ENCODE results near the gene TP53AIP1. TPM values are rescaled to one million over a fixed set of nuclear protein-coding genes. Genes with fewer than 3 reads are reported as not detected.
A peak's percentile ranks its signal among the peaks of the same experiment; 100 is the strongest.

The TP53AIP1 gene
- total and polyA plus RNA-seq, 10 of the 15 experiments (the other 5 are each of a cell fraction or from before 2014, with no cell fraction given): 0.01 TPM; not detected in 9

- TF ChIP-seq MLLT1 (IDR thresholded peaks at IDR 0.05): no peak
- no peak; the same call in 1 of the 2 replicates for TF ChIP-seq ZBTB40 (IDR thresholded peaks at IDR 0.05; ENCODE audit: borderline replicate concordance)
- TF ChIP-seq IRF3 (IDR thresholded peaks at IDR 0.05): no peak
- TF ChIP-seq MEF2A (IDR thresholded peaks at IDR 0.05; ENCODE audit: insufficient read depth, low read depth, low read length): no peak
- TF ChIP-seq HDAC6 (IDR thresholded peaks at IDR 0.05; ENCODE audit: unreplicated experiment): no peak
- TF ChIP-seq SUZ12 (IDR thresholded peaks at IDR 0.05; ENCODE audit: unreplicated experiment): no peak
- TF ChIP-seq SUPT20H (IDR thresholded peaks at IDR 0.05; ENCODE audit: borderline replicate concordance, control insufficient read depth, low read depth, low read length): no peak
- TF ChIP-seq BMI1 (IDR thresholded peaks at IDR 0.05; ENCODE audit: borderline replicate concordance): no peak
- TF ChIP-seq TCF3 (IDR thresholded peaks at IDR 0.05; ENCODE audit: borderline replicate concordance, insufficient read depth, low read depth, low read length): no peak
- no peak for TF ChIP-seq NBN (IDR thresholded peaks at IDR 0.05)
- no peak for TF ChIP-seq GABPA (IDR thresholded peaks at IDR 0.05; ENCODE audit: low read depth)
- no peak for TF ChIP-seq ATF2 (IDR thresholded peaks at IDR 0.05; ENCODE audit: low read length)
- no peak for TF ChIP-seq STAT1 (conservative IDR thresholded peaks at IDR 0.05)
- TF ChIP-seq PAX8 (IDR thresholded peaks at IDR 0.05): no peak
- no peak for TF ChIP-seq KLF5 (IDR thresholded peaks at IDR 0.05; ENCODE audit: partially characterized antibody)
- no peak for TF ChIP-seq MYC (IDR thresholded peaks at IDR 0.05; ENCODE audit: insufficient read depth, insufficient read length, insufficient replicate concordance, low read length, severe bottlenecking)
- peak; percentile 96 for TF ChIP-seq PKNOX1 (IDR thresholded peaks at IDR 0.05)
- no peak for TF ChIP-seq RBBP5 (conservative IDR thresholded peaks at IDR 0.05)
- no peak for TF ChIP-seq FOXM1 (IDR thresholded peaks at IDR 0.05; ENCODE audit: low read depth, low read length)
- peak; percentile 45 for TF ChIP-seq SKIL (IDR thresholded peaks at IDR 0.05; ENCODE audit: low read depth, poor library complexity, severe bottlenecking)
These were observed 22.8 kb upstream of the TP53AIP1 start (continued) for GRCh38 chr11:128965485-128965884.

Measured in GM12878 (cell line).